Pancreas (tissue), 10 donors: ENCODE measurements around the gene PLEKHA4. TPM values are rescaled to one million over a fixed set of nuclear protein-coding genes. Genes with fewer than 3 reads are reported as not detected.
"Not testable (repeated sequence)": the region's sequence is repeated elsewhere in the genome, so short reads cannot be mapped to it uniquely, and the experiment has no call there.

Source experiments
- ATAC-seq, 4 donors: fragments of 200-7000 bp; cut with Tn5 transposase; one replicate each; pipeline versions ENCODE4 v1.8.0 to v1.9.1; 2020; ENCODE audit warnings: mild to moderate bottlenecking in 4 of 4, moderate library complexity in 4 of 4
- DNase-seq, 6 donors: peaks; one replicate each; pipeline ENCODE4 v3.0.0-alpha.2; 2020
- FAIRE-seq: peaks from 2 replicates; lab custom pipeline; 2012; peaks lifted over from hg19 to GRCh38; lab: Jason Lieb, UNC
- H3K27ac ChIP-seq, 4 donors: fragments of 200-600 bp; sonication (generic); 1 replicate in 3 of 4; 2 replicates in 1 of 4; pipeline versions ENCODE4 v1.5.0 to v1.8.0; 2020
- H3K27me3 ChIP-seq, 4 donors: fragments of 200-600 bp; one replicate each; pipeline ENCODE4 v1.8.0; 2021
- H3K36me3 ChIP-seq, 3 donors: fragments of 200-600 bp; sonication (generic) in 1 of 3; one replicate each; pipeline versions ENCODE4 v1.5.0 to v1.8.0; 2020 to 2021
- H3K4me1 ChIP-seq, 3 donors: fragments of 200-600 bp; one replicate each; pipeline ENCODE4 v1.8.0; 2021
- H3K4me3 ChIP-seq, 4 donors: fragments of 200-600 bp; sonication (generic) in 2 of 4; one replicate each; pipeline versions ENCODE4 v1.5.0 to v1.8.0; 2020 to 2021
- H3K9me3 ChIP-seq, 4 donors: fragments of 200-600 bp; one replicate each; pipeline ENCODE4 v1.8.0; 2021
- WGBS, 2 donors: extraction: QIAGEN DNeasy Blood & Tissue Kit; methylation state at CpG; one replicate each; pipeline ENCODE4 v1.1.7; 2013; 5-methylcytosine and 5-hydroxymethylcytosine counted together
- intact Hi-C, 3 donors: fragments of 100-400 bp; cut with DNase I; formaldehyde crosslinking; loops; one replicate each; pipeline versions ENCODE4 v1.11.1 to v1.14.2; 2022
- polyA plus RNA-seq, 2 donors: library from polyadenylated mRNA; stranded (reverse); fragments of 200-250 nt; gene quantifications; one replicate each; pipeline ENCODE4 v1.2.3, GENCODE V29; 2013
- total RNA-seq, 6 donors: library from RNA; stranded (reverse); fragmentation: NEBNext Ultra II Directional in 4 of 6; extraction: Animal tissue kit (Norgen Biotek cat#: 25700) in 4 of 6; gene quantifications; one replicate each; pipeline versions ENCODE4 v1.2.1 to v1.2.4, GENCODE V29; 2021 to 2023
- TF ChIP-seq, protein P1 (sequence below), 4 donors: fragments of 200-600 bp; sonication (generic) in 3 of 4; IDR thresholded peaks; one replicate each; pipeline versions ENCODE4 v1.5.0 to v1.8.0; 2021; ENCODE audit warnings: antibody characterized with exemption in 4 of 4
- donor health status: healthy with polysubstance abuse.
- donor health status: DM: no; HTN: no; CAD: no; lungs with moderate emphysema.
- donor health status: DM: no; HTN: no; CAD: no.
- donor health status: control.
- donor health status: control.
- donor health status: Bipolar disorder and iron deficiency.
- donor health status: DM: yes; HTN: yes; CAD: no.
- donor health status: DM: no; HTN: no; CAD: no.
- donor health status: DM: no; HTN: no; CAD: no.
- donor health status: DM: yes; HTN: yes; CAD: no.

The PLEKHA4 gene
- total and polyA plus RNA-seq, 8 donors = 5.9 to 28.3 (median 12.2) TPM

DNA sequence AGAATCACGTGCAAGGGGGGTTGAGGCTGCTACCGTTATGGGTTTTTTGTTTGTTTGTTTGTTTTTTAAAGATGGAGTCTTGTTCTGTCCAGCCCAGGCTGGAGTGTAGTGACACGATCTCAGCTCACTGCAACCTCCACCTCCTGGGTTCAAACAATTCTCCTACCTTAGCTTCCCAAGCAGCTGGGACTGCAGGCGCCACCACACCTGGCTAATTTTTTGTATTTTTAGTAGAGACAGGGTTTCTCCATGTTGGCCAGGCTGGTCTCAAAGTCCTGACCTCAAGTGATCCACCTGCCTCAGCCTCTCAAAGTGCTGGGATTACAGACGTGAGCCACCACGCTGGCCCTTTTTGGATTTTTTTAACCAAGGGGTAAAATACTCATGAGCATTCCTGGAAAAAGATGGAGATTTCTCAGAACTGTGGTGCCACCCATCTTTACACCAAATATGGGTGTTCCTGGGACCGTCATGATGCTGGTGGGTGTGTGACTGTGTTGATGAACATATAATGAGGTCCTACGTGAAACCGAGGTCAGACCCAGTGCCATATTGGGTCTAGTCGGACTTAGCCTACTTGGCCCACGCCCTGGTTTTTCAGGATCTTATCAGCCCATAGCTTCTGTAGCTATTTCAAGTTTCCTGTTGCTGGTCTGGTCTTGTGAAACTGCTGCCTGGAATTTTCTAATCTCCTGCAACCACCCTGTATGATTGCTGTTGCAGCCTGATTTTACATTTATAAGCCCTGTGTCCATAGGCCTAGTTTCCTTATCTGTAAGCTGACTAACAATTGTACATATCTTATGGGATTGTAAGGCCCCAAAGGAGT, 10.0 kb upstream of the PLEKHA4 start:
- Histone ChIP-seq H3K36me3 (no peaks in the 10 kb centered on the region), H3K27me3 (no peaks in the 10 kb centered on the region), H3K4me1 (peaks cover 0 to 25% (median 5%) of the 10 kb centered on the region in 3 donors), H3K4me3 (no peak overlapping the region), H3K9me3 (no peaks in the 10 kb centered on the region), H3K27ac (no peak overlapping the region)
- intact Hi-C loops = loop anchor here in 1 of 3 donors (10.0 kb wide), 1 partner anchor 86 kb away; the partner anchor contains the start of gene FTL
- FAIRE-seq = no peak
- TF ChIP-seq, protein P1, sequence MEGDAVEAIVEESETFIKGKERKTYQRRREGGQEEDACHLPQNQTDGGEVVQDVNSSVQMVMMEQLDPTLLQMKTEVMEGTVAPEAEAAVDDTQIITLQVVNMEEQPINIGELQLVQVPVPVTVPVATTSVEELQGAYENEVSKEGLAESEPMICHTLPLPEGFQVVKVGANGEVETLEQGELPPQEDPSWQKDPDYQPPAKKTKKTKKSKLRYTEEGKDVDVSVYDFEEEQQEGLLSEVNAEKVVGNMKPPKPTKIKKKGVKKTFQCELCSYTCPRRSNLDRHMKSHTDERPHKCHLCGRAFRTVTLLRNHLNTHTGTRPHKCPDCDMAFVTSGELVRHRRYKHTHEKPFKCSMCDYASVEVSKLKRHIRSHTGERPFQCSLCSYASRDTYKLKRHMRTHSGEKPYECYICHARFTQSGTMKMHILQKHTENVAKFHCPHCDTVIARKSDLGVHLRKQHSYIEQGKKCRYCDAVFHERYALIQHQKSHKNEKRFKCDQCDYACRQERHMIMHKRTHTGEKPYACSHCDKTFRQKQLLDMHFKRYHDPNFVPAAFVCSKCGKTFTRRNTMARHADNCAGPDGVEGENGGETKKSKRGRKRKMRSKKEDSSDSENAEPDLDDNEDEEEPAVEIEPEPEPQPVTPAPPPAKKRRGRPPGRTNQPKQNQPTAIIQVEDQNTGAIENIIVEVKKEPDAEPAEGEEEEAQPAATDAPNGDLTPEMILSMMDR (IDR thresholded peaks at IDR 0.05) = no peak
- 76 to 82% methylated on average over 11 of the region's 11 CpGs for WGBS, 2 donors
- ATAC-seq = no peak
- DNase-seq = no peak

DNA sequence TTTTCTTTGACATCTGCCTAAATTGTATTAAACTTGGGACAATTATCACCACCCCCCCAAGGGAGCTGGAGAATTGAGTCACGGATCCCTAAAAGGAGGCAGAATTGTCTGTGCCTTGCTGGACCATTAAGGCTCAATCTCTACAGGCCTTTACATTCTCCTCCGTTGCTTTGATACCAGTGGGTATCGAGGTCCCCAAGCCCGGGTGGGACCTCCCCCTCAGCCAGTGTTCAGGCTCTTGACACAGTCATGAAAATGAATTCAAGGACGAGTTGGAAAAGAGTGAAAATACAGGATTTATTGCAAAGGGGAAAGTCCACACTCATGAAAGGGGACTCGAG, 9.4 kb upstream of the PLEKHA4 start:
- no peak overlapping the region for H3K27ac ChIP-seq
- DNase-seq = no peak
- no peak for FAIRE-seq
- H3K9me3 ChIP-seq = no peaks in the 10 kb centered on the region
- no peak for ATAC-seq
- TF ChIP-seq, protein P1 (IDR thresholded peaks at IDR 0.05) = no peak
- no peaks in the 10 kb centered on the region for H3K27me3 ChIP-seq
- no peak overlapping the region for H3K4me3 ChIP-seq
- WGBS, 2 donors = 83 to 89% methylated on average over 6 of the region's 6 CpGs
- intact Hi-C loops = loop anchor here in 1 of 3 donors (10.0 kb wide), 1 partner anchor 87 kb away; the partner anchor contains the start of gene FTL
- H3K36me3 ChIP-seq = no peaks in the 10 kb centered on the region
- peaks cover 0 to 25% (median 5%) of the 10 kb centered on the region in 3 donors for H3K4me1 ChIP-seq

DNA sequence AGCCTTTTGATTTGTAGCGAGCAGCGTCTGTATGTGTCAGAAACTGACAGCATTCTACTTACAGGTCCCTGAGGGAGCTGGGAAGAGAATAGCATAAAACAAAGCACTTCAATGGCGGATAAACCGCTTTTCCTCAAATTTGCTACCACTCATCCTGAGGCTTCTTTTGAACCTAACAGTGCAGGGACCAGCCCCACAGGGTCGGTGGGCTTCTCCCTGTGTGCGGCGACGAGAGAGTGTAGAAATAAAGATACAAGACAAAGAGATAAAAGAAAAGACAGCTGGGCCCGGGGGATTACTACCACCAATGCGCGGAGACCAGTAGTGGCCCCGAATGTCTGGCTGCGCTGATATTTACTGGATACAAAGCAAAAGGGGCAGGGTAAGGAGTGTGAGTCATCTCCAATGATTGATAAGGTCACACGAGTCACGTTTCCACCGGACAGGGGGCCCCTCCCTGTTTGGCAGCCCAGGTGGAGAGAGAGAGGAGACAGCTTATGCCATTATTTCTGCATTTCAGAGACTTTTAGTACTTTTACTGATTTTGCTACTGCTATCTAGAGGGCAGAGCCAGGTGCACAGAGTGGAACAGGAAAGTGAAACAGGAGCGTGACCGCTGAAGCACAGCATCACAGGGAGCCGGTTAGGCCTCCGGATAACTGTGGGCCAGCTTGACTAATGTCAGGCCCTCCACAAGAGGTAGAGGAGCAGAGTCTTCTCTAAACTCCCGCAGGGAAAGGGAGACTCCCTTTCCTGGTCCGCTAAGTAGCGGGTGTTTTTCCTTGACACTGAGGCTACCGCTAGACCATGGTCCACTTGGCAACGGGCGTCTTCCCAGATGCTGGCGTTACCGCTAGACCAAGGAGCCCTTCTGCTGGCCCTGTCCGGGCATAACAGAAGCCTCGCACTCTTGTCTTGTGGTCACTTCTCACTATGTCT, 7.9 kb upstream of the PLEKHA4 start:
- not testable (repeated sequence) for ATAC-seq, H3K9me3 ChIP-seq, H3K36me3 ChIP-seq, H3K27me3 ChIP-seq, FAIRE-seq
- peak overlapping the region in 3 of 4 donors; percentile 28 to 100 (median 99) for H3K27ac ChIP-seq
- H3K4me1 ChIP-seq = peaks cover 0 to 25% (median 5%) of the 10 kb centered on the region in 3 donors
- H3K4me3 ChIP-seq = peak overlapping the region in 1 of 4 donors; percentile 76
- DNase-seq = peak in 2 of 6 donors; percentile 35 to 57
- intact Hi-C loops = loop anchor here in 1 of 3 donors (10.0 kb wide), 1 partner anchor 88 kb away; the partner anchor contains the start of gene FTL
- 73 to 74% methylated on average over 29 to 30 of the region's 30 CpGs for WGBS, 2 donors

DNA sequence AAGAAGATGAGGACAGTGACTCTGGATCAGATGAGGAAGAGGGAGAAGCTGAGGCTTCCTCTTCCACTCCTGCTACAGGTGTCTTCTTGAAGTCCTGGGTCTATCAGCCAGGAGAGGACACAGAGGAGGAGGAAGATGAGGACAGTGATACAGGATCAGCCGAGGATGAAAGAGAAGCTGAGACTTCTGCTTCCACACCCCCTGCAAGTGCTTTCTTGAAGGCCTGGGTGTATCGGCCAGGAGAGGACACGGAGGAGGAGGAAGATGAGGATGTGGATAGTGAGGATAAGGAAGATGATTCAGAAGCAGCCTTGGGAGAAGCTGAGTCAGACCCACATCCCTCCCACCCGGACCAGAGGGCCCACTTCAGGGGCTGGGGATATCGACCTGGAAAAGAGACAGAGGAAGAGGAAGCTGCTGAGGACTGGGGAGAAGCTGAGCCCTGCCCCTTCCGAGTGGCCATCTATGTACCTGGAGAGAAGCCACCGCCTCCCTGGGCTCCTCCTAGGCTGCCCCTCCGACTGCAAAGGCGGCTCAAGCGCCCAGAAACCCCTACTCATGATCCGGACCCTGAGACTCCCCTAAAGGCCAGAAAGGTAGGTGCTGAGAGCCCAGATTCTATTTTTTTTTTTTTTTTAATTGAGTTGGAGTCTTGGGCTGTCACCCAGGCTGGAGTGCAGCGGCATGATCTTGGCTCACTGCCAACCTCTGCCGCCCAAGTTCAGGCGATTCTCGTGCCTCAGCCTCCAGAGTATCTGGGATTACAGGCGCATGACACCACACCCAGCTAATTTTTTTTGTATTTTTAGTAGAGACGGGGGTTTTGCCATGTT, 6.1 kb upstream of the PLEKHA4 start:
- ATAC-seq = no peak
- Histone ChIP-seq H3K27me3 (no peaks in the 10 kb centered on the region), H3K4me1 (peaks cover 0 to 25% (median 5%) of the 10 kb centered on the region in 3 donors), H3K9me3 (no peaks in the 10 kb centered on the region), H3K27ac (peak overlapping the region in 2 of 4 donors; percentile 99 to 100), H3K4me3 (peak overlapping the region; percentile 15 to 85 (median 46)), H3K36me3 (no peaks in the 10 kb centered on the region)
- DNase-seq = peak in 2 of 6 donors; percentile 46 to 49
- FAIRE-seq = no peak
- intact Hi-C loops = loop anchor here in 1 of 3 donors (10.0 kb wide), 1 partner anchor 90 kb away; the partner anchor contains the start of gene FTL
- TF ChIP-seq, protein P1 (IDR thresholded peaks at IDR 0.05) = no peak
- 46 to 59% methylated on average over 17 of the region's 17 CpGs for WGBS, 2 donors
